NCI-H345 treated with DMSO at 0.1 percent for 48 hours (cell line): ENCODE measurements around the gene CNBD2.
"Not testable (repeated sequence)": the region's sequence is repeated elsewhere in the genome, so short reads cannot be mapped to it uniquely, and the experiment has no call there.

Source experiments
- DNase-seq: peaks from one replicate; lab custom pipeline; 2025; ENCODE audit not compliant: unreplicated experiment; lab: John Stamatoyannopoulos, UW

CNBD2 gene

GRCh38 chr20:35974256-35974655 is 5.9 kb downstream of the CNBD2 start:
- no peak for DNase-seq

- no peak for DNase-seq
Observed at GRCh38 chr20:35975576-35976373, 7.4 kb downstream of the CNBD2 start.

- DNase-seq, result no peak
Observed at GRCh38 chr20:35978041-35978513, 9.7 kb downstream of the CNBD2 start.

GRCh38 chr20:35979544-35979943 is 11.2 kb downstream of the CNBD2 start:
- DNase-seq, result no peak

GRCh38 chr20:35981969-35982368 is 13.6 kb downstream of the CNBD2 start:
- no peak for DNase-seq

GRCh38 chr20:35984382-35984781 is 16.0 kb downstream of the CNBD2 start:
- DNase-seq, result no peak

GRCh38 chr20:35985806-35986205 is 17.4 kb downstream of the CNBD2 start:
- DNase-seq, result no peak

GRCh38 chr20:35988910-35989463 is 20.6 kb downstream of the CNBD2 start:
- no peak for DNase-seq

- DNase-seq, result no peak
Observed at GRCh38 chr20:35991142-35991771, 22.9 kb downstream of the CNBD2 start.

GRCh38 chr20:35992713-35993335 is 24.4 kb downstream of the CNBD2 start:
- DNase-seq, result peak; percentile 78

GRCh38 chr20:35994994-35995453 is 26.6 kb downstream of the CNBD2 start:
- peak; percentile 84 for DNase-seq

GRCh38 chr20:35996492-35996891 is 28.1 kb downstream of the CNBD2 start:
- DNase-seq, result not testable (repeated sequence)

- DNase-seq, result not testable (repeated sequence)
Observed at GRCh38 chr20:36001331-36001730, 32.9 kb downstream of the CNBD2 start.

- DNase-seq, result no peak
Observed at GRCh38 chr20:36002855-36003254, 34.5 kb downstream of the CNBD2 start.

- DNase-seq, result no peak
Observed at GRCh38 chr20:36004045-36004444, 35.7 kb downstream of the CNBD2 start.

GRCh38 chr20:36008461-36009035 is 40.2 kb downstream of the CNBD2 start:
- no peak for DNase-seq

GRCh38 chr20:36010076-36010475 is 41.7 kb downstream of the CNBD2 start:
- DNase-seq, result no peak

GRCh38 chr20:36010825-36011224 is 42.4 kb downstream of the CNBD2 start:
- no peak for DNase-seq

- no peak for DNase-seq
Observed at GRCh38 chr20:36015806-36016403, 47.5 kb downstream of the CNBD2 start.

- DNase-seq, result no peak
Observed at GRCh38 chr20:36017048-36017951, 48.9 kb downstream of the CNBD2 start.
